Left colon (tissue), 2 donors: ENCODE measurements around the gene SH3BP4. TPM values are rescaled to one million over a fixed set of nuclear protein-coding genes. Genes with fewer than 3 reads are reported as not detected.

Source experiments
- ATAC-seq: fragments of 200-7000 bp; cut with Tn5 transposase; one replicate; pipeline ENCODE4 v1.9.1; 2020; ENCODE audit warnings: mild to moderate bottlenecking, moderate library complexity
- DNase-seq, 2 donors: peaks; one replicate each; pipeline ENCODE4 v3.0.0-alpha.2; 2020
- intact Hi-C, 2 donors: fragments of 100-400 bp; cut with DNase I in 1 of 2; cut with micrococcal nuclease in 1 of 2; formaldehyde crosslinking; loops; one replicate each; pipeline versions ENCODE4 v1.11.2 to v1.14.0; 2022; cut with DNase I, micrococcal nuclease
- total RNA-seq, 2 donors: library from RNA; stranded (reverse); fragmentation: NEBNext Ultra II Directional; extraction: Animal tissue kit (Norgen Biotek cat#: 25700); gene quantifications; one replicate each; pipeline ENCODE4 v1.2.1, GENCODE V29; 2021
- donor health status: DM: no; HTN: no; CAD: no.
- donor health status: DM: yes; HTN: yes; CAD: no.

SH3BP4 gene
- total RNA-seq, 2 donors from 2014 or later: 26.0 to 41.8 TPM

- ATAC-seq (peak; percentile 95), DNase-seq (peak; percentile 89 to 94)
- intact Hi-C loops: no loop called here
Measured at GRCh38 chr2:235026649-235027557, 75.1 kb downstream of the SH3BP4 start.

- intact Hi-C loops: no loop called here
- no peak for ATAC-seq
- no peak for DNase-seq
Measured at GRCh38 chr2:235027558-235028214, 75.9 kb downstream of the SH3BP4 start.

DNA sequence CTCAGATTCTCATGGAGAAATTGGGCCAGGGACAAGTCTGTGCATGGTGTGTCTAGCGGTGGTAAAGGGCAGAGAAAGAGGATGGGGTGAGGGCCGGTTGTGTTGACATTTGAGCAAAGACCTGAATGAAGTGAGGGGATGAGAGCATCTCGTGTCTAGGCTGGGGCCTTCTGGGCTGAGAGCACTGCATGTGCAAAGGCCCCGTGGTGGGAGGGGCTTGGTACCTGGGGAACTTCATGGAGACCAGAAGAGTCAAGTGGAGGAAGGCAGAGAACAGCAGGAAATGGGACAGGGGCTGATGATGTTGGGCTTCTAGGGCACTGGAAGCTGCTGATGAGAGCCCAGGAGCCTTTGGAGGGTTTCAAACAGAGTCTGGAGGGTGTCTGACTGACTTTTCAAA lies 76.8 kb downstream of the SH3BP4 start:
- ATAC-seq (no peak), DNase-seq (no peak)
- intact Hi-C loops: no loop called here

- intact Hi-C loops: no loop called here
- ATAC-seq: no peak
- DNase-seq: no peak
Measured at GRCh38 chr2:235029054-235029453, 77.2 kb downstream of the SH3BP4 start.

DNA sequence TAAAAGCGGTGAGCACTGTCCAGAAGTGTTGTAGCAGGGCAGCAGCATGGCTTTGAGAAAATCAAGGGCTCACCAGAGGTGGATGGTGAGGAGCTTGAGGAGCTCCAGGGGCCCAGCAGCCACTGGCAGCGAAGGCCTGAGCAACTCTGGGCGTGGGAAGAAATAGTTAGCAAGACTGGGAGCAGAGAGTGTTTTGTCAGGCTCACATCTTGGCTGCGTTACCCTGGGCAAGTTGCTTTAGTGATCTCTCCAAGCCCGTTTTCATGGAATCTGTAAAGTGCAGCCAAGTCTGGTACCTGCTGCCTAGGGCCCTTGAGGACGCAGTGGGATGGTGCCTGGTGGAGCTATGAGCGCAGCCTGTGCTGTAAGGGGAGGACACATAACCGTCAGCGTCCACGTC lies 78.3 kb downstream of the SH3BP4 start:
- DNase-seq: no peak
- intact Hi-C loops: no loop called here
- no peak for ATAC-seq

DNA sequence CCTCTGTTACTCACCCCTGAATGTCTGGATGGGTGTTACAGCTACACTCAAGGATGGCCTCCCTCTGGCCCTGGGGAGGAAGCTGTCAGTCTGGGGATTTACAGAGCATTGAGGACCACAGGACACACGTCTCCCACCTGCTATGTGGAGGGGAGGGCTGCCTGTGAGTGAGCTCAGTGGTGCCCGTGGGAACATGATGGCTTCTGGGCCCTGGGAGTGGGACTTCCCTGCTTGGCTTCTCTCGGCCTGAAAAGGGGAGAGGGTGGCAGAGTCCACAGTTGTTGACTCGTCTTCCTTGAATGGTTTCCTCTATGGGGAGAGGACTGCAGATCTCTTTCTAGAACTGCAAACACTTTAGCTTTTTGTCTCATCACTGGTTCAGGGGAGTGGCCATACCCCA lies 79.1 kb downstream of the SH3BP4 start:
- ATAC-seq (no peak), DNase-seq (no peak)

GRCh38 chr2:235031686-235032373 lies 80.0 kb downstream of the SH3BP4 start:
- ATAC-seq (no peak), DNase-seq (no peak)
- intact Hi-C loops: no loop called here

More for the DNA sequence above, 79.1 kb downstream of the SH3BP4 start:
- intact Hi-C loops: no loop called here

DNA sequence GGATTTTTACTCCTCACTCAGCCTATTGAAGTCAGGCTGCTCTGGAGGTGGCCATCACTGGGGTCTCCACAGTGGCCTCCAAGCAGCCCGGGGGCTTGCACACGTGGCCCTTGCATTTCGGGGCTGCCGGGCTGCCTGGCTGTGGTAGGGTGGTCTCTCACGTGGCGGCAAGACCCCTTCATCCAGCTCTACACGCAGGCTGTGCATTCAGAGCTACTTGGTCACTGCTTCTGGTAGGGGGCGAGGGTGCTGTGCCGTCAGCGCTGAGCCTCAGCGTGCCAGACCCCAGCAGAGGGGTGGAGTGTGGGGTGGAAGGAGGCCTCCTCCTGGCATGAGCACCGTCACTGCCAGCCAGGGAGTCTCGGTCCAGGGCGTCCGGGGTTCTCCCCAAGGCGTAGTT lies 80.6 kb downstream of the SH3BP4 start:
- no peak for ATAC-seq
- intact Hi-C loops: no loop called here
- DNase-seq: no peak

- intact Hi-C loops: no loop called here
- DNase-seq: no peak
- ATAC-seq: no peak
Measured at GRCh38 chr2:235032949-235033348, 81.1 kb downstream of the SH3BP4 start.

DNA sequence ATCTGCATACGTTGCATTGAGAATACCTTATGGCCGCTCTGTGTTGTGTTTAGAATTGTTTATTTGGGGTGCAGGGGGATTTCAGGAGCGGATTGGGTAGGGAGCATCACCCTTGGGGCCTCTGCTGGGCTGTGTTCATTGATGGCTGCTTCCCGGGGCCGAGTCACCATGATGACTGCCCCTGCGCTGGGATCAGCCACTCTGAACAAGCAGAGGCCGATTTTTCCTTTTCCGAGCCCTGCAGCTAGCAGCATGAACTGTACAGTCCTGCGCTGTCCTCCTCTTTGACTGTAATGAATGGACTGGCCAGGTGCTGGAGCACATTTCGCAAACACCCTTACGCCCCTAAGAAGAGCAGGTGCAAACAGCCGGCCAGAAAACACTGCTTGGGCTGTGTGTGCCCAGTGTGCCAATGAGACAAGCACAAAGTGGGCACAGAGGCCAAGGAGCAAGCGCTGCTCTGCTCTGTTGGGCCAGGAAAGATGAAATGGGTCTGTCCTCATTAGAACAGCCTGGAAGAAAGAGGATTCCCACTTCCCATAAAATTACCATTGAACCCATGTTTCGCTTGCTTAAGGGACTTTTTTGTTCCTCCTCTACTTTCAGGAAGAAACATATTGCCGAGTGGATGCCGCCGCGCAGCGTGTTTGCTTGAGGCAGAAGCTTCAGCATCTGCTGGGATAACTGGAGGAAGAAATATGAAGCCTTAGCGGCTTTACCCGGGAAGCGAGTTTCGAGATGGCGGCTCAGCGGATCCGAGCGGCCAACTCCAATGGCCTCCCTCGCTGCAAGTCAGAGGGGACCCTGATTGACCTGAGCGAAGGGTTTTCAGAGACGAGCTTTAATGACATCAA lies 82.7 kb downstream of the SH3BP4 start:
- DNase-seq (no peak), ATAC-seq (no peak)
- intact Hi-C loops: no loop called here

DNA sequence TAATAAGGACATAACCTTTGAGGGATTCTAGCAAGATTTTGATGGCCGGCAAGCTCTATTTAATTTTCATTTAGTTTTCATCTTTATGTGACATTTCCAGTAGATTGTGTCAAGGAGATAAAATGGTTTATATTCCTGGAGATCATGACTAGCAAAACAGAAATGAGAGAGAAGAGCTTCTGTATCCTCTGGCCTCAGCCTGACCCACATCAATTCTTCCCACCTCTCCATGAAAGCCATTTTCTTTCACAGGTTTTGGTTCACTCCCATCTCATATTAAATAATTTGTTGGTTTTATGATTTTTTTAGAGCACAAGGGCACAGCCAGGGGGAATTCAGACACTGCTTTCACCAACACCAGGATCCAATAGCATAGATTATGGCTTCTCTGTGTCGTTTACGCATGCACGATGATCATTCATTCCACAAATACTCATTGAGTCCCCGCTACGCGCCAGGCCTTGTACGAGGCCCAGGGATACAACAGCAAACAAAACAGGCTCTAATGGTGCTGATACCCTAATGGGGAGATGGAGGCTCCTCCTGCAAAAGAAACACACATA lies 85.9 kb downstream of the SH3BP4 start:
- ATAC-seq (no peak), DNase-seq (no peak)
- intact Hi-C loops: no loop called here

- intact Hi-C loops: no loop called here
- no peak for ATAC-seq
- DNase-seq: no peak
Measured at GRCh38 chr2:235041221-235041917, 89.6 kb downstream of the SH3BP4 start.

DNA sequence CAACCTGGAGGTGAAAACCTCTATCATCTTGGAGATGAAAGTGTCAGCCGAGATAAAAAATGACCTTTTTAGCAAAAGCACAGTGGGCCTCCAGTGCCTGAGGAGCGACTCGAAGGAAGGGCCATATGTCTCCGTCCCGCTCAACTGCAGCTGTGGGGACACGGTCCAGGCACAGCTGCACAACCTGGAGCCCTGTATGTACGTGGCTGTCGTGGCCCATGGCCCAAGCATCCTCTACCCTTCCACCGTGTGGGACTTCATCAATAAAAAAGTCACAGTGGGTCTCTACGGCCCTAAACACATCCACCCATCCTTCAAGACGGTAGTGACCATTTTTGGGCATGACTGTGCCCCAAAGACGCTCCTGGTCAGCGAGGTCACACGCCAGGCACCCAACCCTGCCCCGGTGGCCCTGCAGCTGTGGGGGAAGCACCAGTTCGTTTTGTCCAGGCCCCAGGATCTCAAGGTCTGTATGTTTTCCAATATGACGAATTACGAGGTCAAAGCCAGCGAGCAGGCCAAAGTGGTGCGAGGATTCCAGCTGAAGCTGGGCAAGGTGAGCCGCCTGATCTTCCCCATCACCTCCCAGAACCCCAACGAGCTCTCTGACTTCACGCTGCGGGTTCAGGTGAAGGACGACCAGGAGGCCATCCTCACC lies 90.2 kb downstream of the SH3BP4 start:
- DNase-seq (no peak), ATAC-seq (no peak)
- intact Hi-C loops: no loop called here

- no peak for DNase-seq
- no peak for ATAC-seq
- intact Hi-C loops: no loop called here
Measured at GRCh38 chr2:235042576-235043515, 91.0 kb downstream of the SH3BP4 start.

- peak in 1 of 2 donors; percentile 23 for DNase-seq
- intact Hi-C loops: no loop called here
- ATAC-seq: peak; percentile 26
Measured at GRCh38 chr2:235043762-235044500, 92.1 kb downstream of the SH3BP4 start.
